PC-9 (cell line): ENCODE data around the gene SMTNL1.
"Not testable (repeated sequence)": the region's sequence is repeated elsewhere in the genome, so short reads cannot be mapped to it uniquely, and the experiment has no call there.

Source experiments
- CTCF ChIP-seq: fragments of 200-600 bp; sonication (generic); conservative IDR thresholded peaks from 2 replicates; pipeline ENCODE4 v1.6.1; 2017; ENCODE audit warnings: mixed run types, antibody characterized with exemption, mild to moderate bottlenecking, moderate library complexity
- EZH2 ChIP-seq: fragments of 200-600 bp; sonication (generic); IDR thresholded peaks from 2 replicates; pipeline ENCODE4 v1.8.0; 2017; ENCODE audit warnings: antibody characterized with exemption, low read depth

- not testable (repeated sequence) for TF ChIP-seq CTCF, EZH2
Measured at GRCh38 chr11:57534449-57534848, 2.9 kb upstream of the SMTNL1 start.
